OCI-LY1 (cell line): Measurements from ENCODE around the gene ACVR2A.

Experiments used
- EZH2 ChIP-seq: fragments of 200-600 bp; sonication (generic), shearing (Covaris generic); IDR thresholded peaks from 2 replicates; pipeline ENCODE4 v1.8.0; 2017; ENCODE audit warnings: borderline replicate concordance, mixed run types, mild to moderate bottlenecking, antibody characterized with exemption, low read length, moderate library complexity, mixed read lengths
- TF ChIP-seq, protein P1 (sequence below): fragments of 200-600 bp; sonication (generic), shearing (Covaris generic); IDR thresholded peaks from 2 replicates; pipeline ENCODE4 v1.5.1; 2017; ENCODE audit warnings: mild to moderate bottlenecking, antibody characterized with exemption, low read length, moderate library complexity, mixed read lengths

DNA sequence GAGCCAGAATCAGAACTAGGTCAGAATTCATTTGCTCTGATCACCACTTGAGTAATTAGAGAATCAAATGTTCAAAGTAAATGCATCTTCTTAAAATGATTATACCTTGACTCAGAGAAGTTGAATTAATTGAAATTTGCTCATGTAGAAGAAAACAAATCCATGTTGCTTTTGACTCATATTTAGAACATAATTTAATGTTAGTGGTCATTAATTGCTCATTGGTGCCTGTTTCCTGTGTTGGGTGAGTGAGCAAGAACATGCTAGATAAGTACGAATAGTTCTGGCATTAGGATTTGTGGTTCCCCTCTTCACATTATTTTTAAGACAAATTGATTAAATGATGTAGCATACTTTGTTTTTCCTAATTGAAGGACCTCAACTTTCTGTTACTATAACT lies 19.0 kb downstream of the ACVR2A start:
- TF ChIP-seq, protein P1, sequence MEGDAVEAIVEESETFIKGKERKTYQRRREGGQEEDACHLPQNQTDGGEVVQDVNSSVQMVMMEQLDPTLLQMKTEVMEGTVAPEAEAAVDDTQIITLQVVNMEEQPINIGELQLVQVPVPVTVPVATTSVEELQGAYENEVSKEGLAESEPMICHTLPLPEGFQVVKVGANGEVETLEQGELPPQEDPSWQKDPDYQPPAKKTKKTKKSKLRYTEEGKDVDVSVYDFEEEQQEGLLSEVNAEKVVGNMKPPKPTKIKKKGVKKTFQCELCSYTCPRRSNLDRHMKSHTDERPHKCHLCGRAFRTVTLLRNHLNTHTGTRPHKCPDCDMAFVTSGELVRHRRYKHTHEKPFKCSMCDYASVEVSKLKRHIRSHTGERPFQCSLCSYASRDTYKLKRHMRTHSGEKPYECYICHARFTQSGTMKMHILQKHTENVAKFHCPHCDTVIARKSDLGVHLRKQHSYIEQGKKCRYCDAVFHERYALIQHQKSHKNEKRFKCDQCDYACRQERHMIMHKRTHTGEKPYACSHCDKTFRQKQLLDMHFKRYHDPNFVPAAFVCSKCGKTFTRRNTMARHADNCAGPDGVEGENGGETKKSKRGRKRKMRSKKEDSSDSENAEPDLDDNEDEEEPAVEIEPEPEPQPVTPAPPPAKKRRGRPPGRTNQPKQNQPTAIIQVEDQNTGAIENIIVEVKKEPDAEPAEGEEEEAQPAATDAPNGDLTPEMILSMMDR = no peak
- no peak for TF ChIP-seq EZH2
